Neutrophil (primary cell): Measurements from ENCODE around the gene AOPEP.

Experiments used
- H3K27ac ChIP-seq: fragments of 200-600 bp; sonication (generic); 2 replicates; pipeline ENCODE4 v1.5.1; 2016; ENCODE audit warnings: mild to moderate bottlenecking, moderate library complexity
- H3K27me3 ChIP-seq: fragments of 200-600 bp; sonication (generic); 2 replicates; pipeline ENCODE4 v1.6.0; 2016; ENCODE audit warnings: mild to moderate bottlenecking
- H3K36me3 ChIP-seq: fragments of 200-600 bp; sonication (generic); 2 replicates; pipeline ENCODE4 v1.5.1; 2017
- H3K4me1 ChIP-seq, 2 experiments: fragments of 200-600 bp in 1 of 2; sonication (generic) in 1 of 2; 1 replicate in 1 of 2; 2 replicates in 1 of 2; pipeline versions ENCODE4 v1.5.1 to v1.6.1; 2013 to 2016; ENCODE audit warnings: low read depth in 1 of 2, low read length in 1 of 2, mild to moderate bottlenecking in 1 of 2, moderate library complexity in 1 of 2; ENCODE audit not compliant: control insufficient read depth in 1 of 2, insufficient read depth in 1 of 2
- H3K4me3 ChIP-seq, 2 experiments: fragments of 200-600 bp in 1 of 2; sonication (generic) in 1 of 2; 1 replicate in 1 of 2; 2 replicates in 1 of 2; pipeline ENCODE4 v1.5.1; 2013 to 2016; ENCODE audit warnings: low read depth in 1 of 2, low read length in 1 of 2, mild to moderate bottlenecking in 1 of 2, moderate library complexity in 1 of 2
- H3K9me3 ChIP-seq: fragments of 200-600 bp; sonication (generic); 2 replicates; pipeline ENCODE4 v1.5.1; 2016
- CTCF ChIP-seq: fragments of 200-600 bp; sonication (generic); IDR thresholded peaks from 2 replicates; pipeline ENCODE4 v1.5.1; 2016; ENCODE audit warnings: antibody characterized with exemption

Gene AOPEP

DNA sequence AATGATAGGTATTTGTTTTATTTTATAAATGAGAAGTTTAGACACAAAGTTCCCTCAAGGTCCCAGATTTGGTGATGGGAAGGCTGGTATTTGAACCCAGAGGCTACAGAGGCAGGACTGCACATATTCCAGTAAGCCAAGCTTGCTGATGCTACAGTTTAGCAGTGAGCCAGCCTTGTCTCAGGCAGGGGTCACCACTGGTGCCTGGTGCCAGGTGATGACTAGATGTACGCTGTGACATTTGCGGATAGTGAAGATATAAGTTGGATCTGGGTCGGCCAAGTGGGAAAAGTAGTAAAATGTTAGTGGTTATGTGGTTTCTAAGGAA, 143.9 kb downstream of the AOPEP start:
- Histone ChIP-seq H3K4me3 (no peak overlapping the region), H3K4me1 (no peaks in the 10 kb centered on the region), H3K9me3 (no peaks in the 10 kb centered on the region), H3K27me3 (no peaks in the 10 kb centered on the region), H3K27ac (no peak overlapping the region), H3K36me3 (no peaks in the 10 kb centered on the region)
- TF ChIP-seq CTCF = no peak

- TF ChIP-seq CTCF = no peak
- H3K9me3 ChIP-seq = no peaks in the 10 kb centered on the region
- H3K4me3 ChIP-seq = no peak overlapping the region
- no peak overlapping the region for H3K27ac ChIP-seq
- H3K27me3 ChIP-seq = no peaks in the 10 kb centered on the region
- H3K36me3 ChIP-seq = no peaks in the 10 kb centered on the region
- no peaks in the 10 kb centered on the region for H3K4me1 ChIP-seq
Observed at GRCh38 chr9:94870793-94871558, 144.5 kb downstream of the AOPEP start.

GRCh38 chr9:94872083-94872833, 145.8 kb downstream of the AOPEP start:
- Histone ChIP-seq H3K4me1 (no peaks in the 10 kb centered on the region), H3K4me3 (no peak overlapping the region), H3K27ac (no peak overlapping the region), H3K27me3 (no peaks in the 10 kb centered on the region), H3K9me3 (no peaks in the 10 kb centered on the region), H3K36me3 (no peaks in the 10 kb centered on the region)
- no peak for TF ChIP-seq CTCF

- Histone ChIP-seq H3K27me3 (no peaks in the 10 kb centered on the region), H3K27ac (no peak overlapping the region), H3K4me3 (no peak overlapping the region), H3K36me3 (no peaks in the 10 kb centered on the region), H3K4me1 (no peaks in the 10 kb centered on the region), H3K9me3 (no peaks in the 10 kb centered on the region)
- TF ChIP-seq CTCF = no peak
Observed at GRCh38 chr9:94872891-94873511, 146.5 kb downstream of the AOPEP start.

DNA sequence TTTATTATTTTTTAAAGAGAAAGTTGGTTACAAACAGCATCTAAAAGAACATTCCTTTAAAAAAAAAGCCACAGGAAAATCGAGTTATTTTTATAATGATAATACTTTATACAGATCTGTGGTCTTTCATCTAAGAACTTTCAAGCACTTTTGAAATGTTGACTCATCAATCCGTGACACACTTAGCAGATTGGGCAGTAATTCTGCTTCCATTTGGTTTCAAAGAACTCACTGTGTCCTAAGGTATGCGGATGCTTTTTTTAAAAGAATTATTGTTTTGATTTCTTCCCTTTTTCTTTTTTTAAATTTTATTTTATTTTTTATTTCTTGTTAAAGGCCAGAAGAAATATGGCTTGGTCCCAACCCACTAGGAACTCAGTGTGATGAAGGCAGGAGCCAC, 147.8 kb downstream of the AOPEP start:
- H3K4me1 ChIP-seq = no peaks in the 10 kb centered on the region
- no peak overlapping the region for H3K4me3 ChIP-seq
- no peaks in the 10 kb centered on the region for H3K36me3 ChIP-seq
- H3K27ac ChIP-seq = no peak overlapping the region
- H3K9me3 ChIP-seq = no peaks in the 10 kb centered on the region
- no peaks in the 10 kb centered on the region for H3K27me3 ChIP-seq
- TF ChIP-seq CTCF = no peak
